ENCODE data around the gene PHACTR3.

PHACTR3 gene

GRCh38 chr20:59630526-59630925, 26.2 kb downstream of the PHACTR3 start:
- no peak for TF ChIP-seq CTCF (IDR thresholded peaks at IDR 0.05)

- no peak for TF ChIP-seq CTCF (IDR thresholded peaks at IDR 0.05)
Observed at GRCh38 chr20:59631751-59632540, 27.6 kb downstream of the PHACTR3 start.

- no peak for TF ChIP-seq CTCF (IDR thresholded peaks at IDR 0.05)
Observed at GRCh38 chr20:59632541-59633113, 28.3 kb downstream of the PHACTR3 start.

GRCh38 chr20:59633656-59634251, 29.4 kb downstream of the PHACTR3 start:
- TF ChIP-seq CTCF (IDR thresholded peaks at IDR 0.05), result no peak

- TF ChIP-seq CTCF (IDR thresholded peaks at IDR 0.05), result no peak
Observed at GRCh38 chr20:59634435-59635005, 30.2 kb downstream of the PHACTR3 start.

- no peak for TF ChIP-seq CTCF (IDR thresholded peaks at IDR 0.05)
Observed at GRCh38 chr20:59636766-59637370, 32.5 kb downstream of the PHACTR3 start.

GRCh38 chr20:59640267-59640666, 35.9 kb downstream of the PHACTR3 start:
- TF ChIP-seq CTCF (IDR thresholded peaks at IDR 0.05), result no peak

All from LNCAP (cell line).